Ectodermal cell (in vitro differentiated cells): ENCODE results near the gene PRAMEF5.
"Not testable (repeated sequence)": the region's sequence is repeated elsewhere in the genome, so short reads cannot be mapped to it uniquely, and the experiment has no call there.

ENCODE experiments used
- H3K27ac ChIP-seq: 2 replicates; pipeline ENCODE4 v1.7.0; 2013; ENCODE audit warnings: mild to moderate bottlenecking, low read depth, low read length; ENCODE audit not compliant: insufficient read depth, poor library complexity, severe bottlenecking
- H3K27me3 ChIP-seq: 2 replicates; pipeline ENCODE4 v1.7.0; 2013; ENCODE audit warnings: mild to moderate bottlenecking, low read length; ENCODE audit not compliant: insufficient read depth, control insufficient read depth, poor library complexity, severe bottlenecking
- H3K36me3 ChIP-seq: one replicate; pipeline ENCODE4 v1.7.0; 2013; ENCODE audit warnings: low read length; ENCODE audit not compliant: control insufficient read depth, insufficient read depth
- H3K4me1 ChIP-seq: one replicate; pipeline ENCODE4 v1.7.0; 2013; ENCODE audit warnings: low read length; ENCODE audit not compliant: control insufficient read depth, insufficient read depth
- H3K4me3 ChIP-seq: 2 replicates; pipeline ENCODE4 v1.7.0; 2013; ENCODE audit warnings: low read depth, low read length, control low read depth; ENCODE audit not compliant: insufficient read depth
- H3K9me3 ChIP-seq: 2 replicates; pipeline ENCODE4 v1.7.0; 2013; ENCODE audit warnings: mild to moderate bottlenecking, low read length, moderate library complexity; ENCODE audit not compliant: control insufficient read depth
- WGBS, 2 experiments: methylation state at CpG; one replicate each; pipeline ENCODE4 v1.1.7; 2013; ENCODE audit warnings: missing lambda C conversion rate in 2 of 2; 5-methylcytosine and 5-hydroxymethylcytosine counted together

The PRAMEF5 gene

DNA sequence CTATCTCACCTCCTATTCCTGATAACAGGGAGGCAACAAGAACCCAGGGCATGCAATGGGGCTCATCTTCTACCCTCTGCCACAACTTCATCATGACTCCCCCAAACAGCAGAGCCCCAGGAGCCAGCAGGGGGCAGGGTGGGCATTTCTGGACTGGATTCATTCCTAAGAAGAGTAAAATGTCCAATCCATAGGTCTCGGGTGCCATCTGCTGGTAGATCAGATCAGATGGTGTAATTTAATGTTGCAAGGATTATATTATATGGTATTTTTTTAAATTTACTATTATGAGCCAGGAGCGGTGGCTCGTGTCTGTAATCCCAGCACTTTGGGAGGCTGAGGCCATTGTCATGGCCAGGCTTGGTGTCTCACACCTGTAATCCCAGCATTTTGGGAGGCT is 11.1 kb downstream of the PRAMEF5 start:
- not testable (repeated sequence) for H3K9me3 ChIP-seq, H3K36me3 ChIP-seq, H3K27ac ChIP-seq, H3K27me3 ChIP-seq, H3K4me3 ChIP-seq, H3K4me1 ChIP-seq
- WGBS, 2 experiments, result no CpG with 5 or more reads among the region's 3 CpGs

DNA sequence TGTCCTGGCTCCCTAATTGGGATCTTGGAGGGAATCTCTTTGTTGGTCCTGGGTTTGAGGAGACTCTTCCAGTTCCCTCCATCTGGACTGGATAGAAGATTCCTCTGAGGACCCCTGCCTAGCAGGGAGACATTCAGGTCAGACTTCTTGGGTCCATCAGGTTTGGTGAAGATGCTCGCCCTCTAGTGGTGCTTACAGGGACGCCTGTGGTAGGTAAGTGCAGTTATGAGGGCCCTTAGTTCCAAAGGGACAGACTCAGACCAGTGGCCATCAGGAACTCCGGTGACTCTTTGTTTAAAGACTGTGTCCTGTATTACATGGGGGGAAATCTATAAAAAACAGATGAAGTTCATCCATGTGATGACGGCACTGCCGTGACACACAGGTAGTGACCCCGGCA is 23.0 kb downstream of the PRAMEF5 start:
- H3K9me3 ChIP-seq, H3K4me3 ChIP-seq, H3K36me3 ChIP-seq, H3K27ac ChIP-seq, H3K4me1 ChIP-seq, H3K27me3 ChIP-seq: not testable (repeated sequence)
- WGBS, 2 experiments, result no CpG with 5 or more reads among the region's 6 CpGs

DNA sequence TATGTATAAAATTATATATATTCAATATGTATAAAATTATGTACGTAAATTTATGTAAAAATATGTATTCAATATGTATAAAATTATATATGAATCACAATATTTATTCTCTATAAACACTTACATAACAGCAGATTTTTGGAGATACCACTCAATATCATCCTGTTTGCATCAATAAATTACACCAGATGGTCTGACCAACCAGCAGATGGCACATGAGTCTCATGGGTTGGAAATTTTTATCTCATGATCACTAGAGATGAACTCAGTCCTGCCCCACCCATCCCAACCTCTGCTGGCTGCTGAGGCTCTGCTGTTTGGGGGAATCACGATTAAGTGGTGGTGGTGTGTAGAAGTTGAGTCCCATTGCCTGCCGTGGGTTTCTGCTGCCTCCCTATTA is 25.6 kb downstream of the PRAMEF5 start:
- 75 to 84% methylated on average over 2 of the region's 3 CpGs for WGBS, 2 experiments
- not testable (repeated sequence) for H3K4me3 ChIP-seq, H3K27ac ChIP-seq, H3K9me3 ChIP-seq, H3K4me1 ChIP-seq, H3K36me3 ChIP-seq, H3K27me3 ChIP-seq

DNA sequence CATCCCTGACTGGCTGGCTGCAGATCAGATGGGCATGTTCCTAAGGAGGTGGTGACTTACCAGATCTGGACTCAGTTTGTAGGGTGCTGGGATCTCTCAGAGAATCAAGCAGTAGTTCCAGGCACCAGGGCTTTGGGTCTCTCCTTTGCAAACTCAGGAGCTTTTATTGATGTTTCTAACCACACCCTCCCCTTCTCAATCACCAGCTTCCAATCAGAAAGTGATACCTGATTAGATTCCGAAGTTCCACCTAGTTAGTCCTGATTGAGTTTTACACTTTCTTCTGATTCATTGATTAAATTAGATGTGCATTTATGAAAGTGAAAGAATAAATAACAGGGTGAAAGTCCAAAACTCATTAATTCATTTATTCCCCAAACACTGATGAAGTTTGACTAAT is 31.0 kb downstream of the PRAMEF5 start, which contains the start of gene PRAMEF8:
Gene PRAMEF8, minus strand, starts transcription at position 101 of the 400 bp plus-strand sequence. CDS start 1,046 bp downstream, outside the sequence.
- H3K27ac ChIP-seq, H3K9me3 ChIP-seq, H3K36me3 ChIP-seq, H3K4me3 ChIP-seq, H3K27me3 ChIP-seq, H3K4me1 ChIP-seq: not testable (repeated sequence)
- no CpG with 5 or more reads among the region's 1 CpG for WGBS, 2 experiments

DNA sequence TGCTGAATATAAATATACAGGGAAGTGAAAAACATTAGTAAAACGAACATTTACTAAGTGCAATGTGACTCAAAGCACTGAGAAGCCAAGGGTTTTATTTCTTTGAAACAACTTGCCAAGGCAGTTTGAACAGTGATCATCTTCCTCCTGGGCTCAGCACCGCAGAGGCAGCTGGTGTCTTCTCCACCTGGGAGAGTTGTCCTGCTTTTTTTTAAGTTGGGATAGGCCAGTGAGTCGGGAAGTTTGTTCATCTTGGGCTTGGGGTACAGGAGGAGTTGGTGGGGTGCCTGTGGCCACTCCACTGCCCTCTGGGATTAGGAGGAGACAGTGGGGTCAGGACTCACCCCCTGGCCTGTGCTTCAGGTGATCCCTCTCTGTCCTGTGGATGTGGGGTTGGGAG is 35.0 kb downstream of the PRAMEF5 start:
- H3K36me3 ChIP-seq, H3K9me3 ChIP-seq, H3K27ac ChIP-seq, H3K4me1 ChIP-seq, H3K4me3 ChIP-seq, H3K27me3 ChIP-seq: not testable (repeated sequence)
- WGBS, 2 experiments, result no CpG with 5 or more reads among the region's 3 CpGs

DNA sequence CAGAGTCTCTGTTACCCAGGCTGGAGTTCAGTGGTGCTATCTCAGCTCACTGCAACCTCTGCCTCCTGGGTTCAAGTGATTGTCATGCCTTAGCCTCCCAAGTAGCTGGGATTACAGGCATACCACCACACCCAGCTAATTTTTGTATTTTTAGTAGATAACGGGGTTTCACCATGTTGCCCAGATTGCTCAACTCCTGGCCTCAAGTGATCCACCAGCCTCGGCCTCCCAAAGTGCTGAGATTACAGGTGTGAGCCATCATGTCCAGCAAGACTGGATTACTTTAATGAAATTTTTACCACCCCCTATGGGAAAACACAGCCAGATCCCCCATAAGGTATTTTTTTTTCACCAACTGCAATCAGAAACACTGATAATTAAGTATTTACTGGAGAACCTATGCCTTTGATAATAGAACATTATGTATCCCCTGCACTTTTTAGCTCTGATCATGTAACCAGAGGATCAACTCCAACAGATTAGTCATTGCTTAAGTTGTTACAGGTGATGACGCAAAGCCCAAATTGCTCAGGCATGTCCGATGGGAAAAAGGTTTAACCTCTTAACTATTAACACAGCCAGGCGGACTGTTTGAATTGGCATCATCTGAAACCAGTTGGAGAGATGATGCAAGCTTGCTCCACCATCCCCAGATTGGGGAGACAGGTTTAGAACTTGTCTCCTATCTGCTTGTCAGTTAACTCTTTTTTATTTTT is 43.4 kb downstream of the PRAMEF5 start:
- WGBS, 2 experiments, result no CpG with 5 or more reads among the region's 5 CpGs
- H3K27ac ChIP-seq, H3K27me3 ChIP-seq, H3K4me1 ChIP-seq, H3K9me3 ChIP-seq, H3K36me3 ChIP-seq, H3K4me3 ChIP-seq: not testable (repeated sequence)

DNA sequence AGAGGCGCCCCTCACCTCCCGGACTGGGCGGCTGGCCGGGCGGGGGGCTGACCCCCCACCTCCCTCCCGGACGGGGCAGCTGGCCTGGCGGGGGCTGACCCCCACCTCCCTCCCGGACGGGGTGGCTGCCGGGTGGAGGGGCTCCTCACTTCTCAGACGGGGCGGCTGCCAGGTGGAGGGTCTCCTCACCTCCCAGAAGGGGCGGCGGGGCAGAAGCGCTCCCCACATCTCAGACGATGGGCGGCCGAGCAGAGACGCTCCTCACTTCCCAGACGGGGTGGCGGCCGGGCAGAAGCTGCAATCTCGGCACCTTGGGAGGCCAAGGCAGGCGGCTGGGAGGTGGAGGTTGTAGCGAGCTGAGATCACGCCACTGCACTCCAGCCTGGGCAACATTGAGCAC is 44.7 kb downstream of the PRAMEF5 start:
- H3K36me3 ChIP-seq, H3K27me3 ChIP-seq, H3K4me1 ChIP-seq, H3K4me3 ChIP-seq, H3K9me3 ChIP-seq, H3K27ac ChIP-seq: not testable (repeated sequence)
- 90 to 100% methylated on average over 2 of the region's 27 CpGs for WGBS, 2 experiments

DNA sequence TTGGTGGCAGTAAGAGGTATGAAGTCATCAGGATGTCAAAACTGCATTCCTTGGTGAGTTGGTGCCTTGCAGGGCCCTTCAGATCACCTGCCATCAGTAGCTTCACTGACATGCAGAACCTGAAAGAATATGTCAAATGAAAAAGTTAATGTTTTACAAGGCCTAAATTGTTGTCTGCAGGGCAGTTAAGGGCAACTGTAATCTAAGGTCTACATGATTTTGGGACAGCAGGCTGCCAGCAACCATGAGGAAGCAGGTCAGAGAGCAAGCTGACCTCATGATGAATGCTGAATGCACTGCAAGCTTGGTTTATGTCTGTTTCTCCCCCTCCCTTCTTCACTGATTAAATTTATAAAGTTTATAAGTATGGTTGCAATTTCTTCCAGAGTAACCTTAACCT is 48.2 kb downstream of the PRAMEF5 start:
- not testable (repeated sequence) for H3K36me3 ChIP-seq, H3K9me3 ChIP-seq, H3K4me1 ChIP-seq, H3K4me3 ChIP-seq, H3K27me3 ChIP-seq, H3K27ac ChIP-seq

DNA sequence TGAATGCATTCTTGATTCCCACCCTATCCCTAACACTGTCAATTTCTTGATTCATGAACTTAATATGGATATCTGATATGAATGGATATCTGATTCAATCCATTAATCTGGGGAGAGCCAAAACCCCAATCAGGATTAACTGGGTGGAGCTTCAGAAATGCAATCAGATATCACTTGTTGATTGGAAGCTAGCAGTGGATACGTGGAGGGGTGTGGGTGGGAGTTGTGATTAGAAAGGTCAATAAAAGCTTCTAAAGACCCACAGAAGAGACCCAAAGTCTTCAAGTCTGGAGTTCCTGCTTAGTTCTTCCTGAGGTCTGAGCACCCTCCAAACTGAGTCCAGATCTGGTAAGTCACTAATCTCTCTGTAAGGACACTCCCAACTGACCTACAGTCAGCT is 49.2 kb downstream of the PRAMEF5 start, which contains the start of gene PRAMEF33:
Gene PRAMEF33, plus strand, starts transcription at position 301 of the 400 bp plus-strand sequence. CDS start 2,416 bp downstream, outside the sequence.
- H3K4me1 ChIP-seq, H3K27ac ChIP-seq, H3K27me3 ChIP-seq, H3K9me3 ChIP-seq, H3K36me3 ChIP-seq, H3K4me3 ChIP-seq: not testable (repeated sequence)
- no CpG with 5 or more reads among the region's 1 CpG for WGBS, 2 experiments
